H1 (cell line): ENCODE data around the gene HEATR5A. TPM values are rescaled to one million over a fixed set of nuclear protein-coding genes. Genes with fewer than 3 reads are reported as not detected.

Experiments used
- CTCF ChIA-PET: fragments of 300-600 bp; sonication (Branson Sonifier 250); formaldehyde crosslinking; loops from one replicate; lab custom pipeline; 2021; ENCODE audit not compliant: partially characterized antibody; lab: Charles Lee
- POLR2A ChIA-PET: fragments of 300-600 bp; sonication (Branson Sonifier 250); formaldehyde crosslinking; loops from one replicate; lab custom pipeline; 2021; ENCODE audit warnings: inconsistent platforms; ENCODE audit not compliant: partially characterized antibody; lab: Charles Lee
- DNase-seq, 2 experiments: peaks; one replicate each; pipeline versions ENCODE4 v3.0.0 to v3.0.0-alpha.2; 2010 to 2022; ENCODE audit warnings: low spot score in 2 of 2, low read depth in 1 of 2, mixed read lengths in 1 of 2
- FAIRE-seq: peaks from 2 replicates; lab custom pipeline; 2011; peaks lifted over from hg19 to GRCh38; lab: Jason Lieb, UNC
- H2AFZ ChIP-seq: 2 replicates; pipeline ENCODE4 v1.8.1; 2012; ENCODE audit warnings: low read length, inconsistent platforms
- H2AK5ac ChIP-seq: 2 replicates; pipeline ENCODE4 v1.6.1; 2013; ENCODE audit warnings: low read depth, low read length
- H2BK120ac ChIP-seq: replicated peaks from 2 replicates; pipeline ENCODE3; 2013; ENCODE audit warnings: low read depth, low read length, inconsistent platforms
- H2BK12ac ChIP-seq: 2 replicates; pipeline ENCODE4 v1.6.1; 2013; ENCODE audit warnings: low read depth, low read length
- H2BK15ac ChIP-seq: 2 replicates; pipeline ENCODE4 v1.6.1; 2013; ENCODE audit warnings: low read length
- H2BK20ac ChIP-seq: 2 replicates; pipeline ENCODE4 v1.6.1; 2013; ENCODE audit warnings: low read length
- H2BK5ac ChIP-seq: 2 replicates; pipeline ENCODE4 v1.6.1; 2013; ENCODE audit warnings: low read depth, low read length
- H3K14ac ChIP-seq: 2 replicates; pipeline ENCODE4 v1.6.1; 2013; ENCODE audit warnings: inconsistent platforms; ENCODE audit not compliant: insufficient read length
- H3K18ac ChIP-seq: 2 replicates; pipeline ENCODE4 v1.6.1; 2013; ENCODE audit warnings: low read length; ENCODE audit errors: extremely low read depth
- H3K23ac ChIP-seq: 2 replicates; pipeline ENCODE4 v1.6.1; 2013; ENCODE audit warnings: inconsistent platforms; ENCODE audit not compliant: insufficient read length
- H3K23me2 ChIP-seq: 2 replicates; pipeline ENCODE4 v1.6.1; 2013; ENCODE audit warnings: low read depth, low read length
- H3K27ac ChIP-seq: 2 replicates; pipeline ENCODE4 v1.6.1; 2011; ENCODE audit warnings: low read depth, low read length, inconsistent platforms
- H3K27me3 ChIP-seq, 4 experiments: replicated peaks in 1 of 4; 1 replicate in 1 of 4; 2 replicates in 3 of 4; pipeline versions ENCODE4 v1.6.1 to v1.8.1; 2011 to 2013; ENCODE audit warnings: low read length in 3 of 4, mild to moderate bottlenecking in 3 of 4, inconsistent platforms in 2 of 4, mixed read lengths in 2 of 4, moderate library complexity in 1 of 4; ENCODE audit not compliant: control insufficient read depth in 3 of 4, insufficient read depth in 3 of 4; ENCODE audit errors: extremely low read depth in 1 of 4
- H3K36me3 ChIP-seq, 4 experiments: 2 replicates each; pipeline versions ENCODE4 v1.6.1 to v1.8.1; 2011 to 2013; ENCODE audit warnings: mild to moderate bottlenecking in 4 of 4, low read length in 3 of 4, moderate library complexity in 2 of 4, control low read depth in 1 of 4, inconsistent platforms in 1 of 4; ENCODE audit not compliant: insufficient read depth in 4 of 4, control insufficient read depth in 2 of 4
- H3K4ac ChIP-seq: replicated peaks from 2 replicates; pipeline ENCODE3; 2013; ENCODE audit warnings: low read length, low read depth, mixed read lengths, inconsistent platforms; ENCODE audit not compliant: insufficient read length
- H3K4me1 ChIP-seq, 4 experiments: replicated peaks in 1 of 4; 1 replicate in 1 of 4; 2 replicates in 3 of 4; pipeline versions ENCODE4 v1.6.1 to v1.8.1; 2011 to 2013; ENCODE audit warnings: low read length in 3 of 4, inconsistent platforms in 2 of 4, mixed read lengths in 1 of 4; ENCODE audit not compliant: insufficient read depth in 4 of 4, control insufficient read depth in 3 of 4
- H3K4me2 ChIP-seq, 2 experiments: 2 replicates each; pipeline versions ENCODE4 v1.6.1 to v1.8.1; 2011 to 2013; ENCODE audit warnings: low read depth in 2 of 2, low read length in 2 of 2, control low read depth in 1 of 2, inconsistent platforms in 1 of 2, mild to moderate bottlenecking in 1 of 2; ENCODE audit not compliant: insufficient read depth in 1 of 2
- H3K4me3 ChIP-seq, 4 experiments: fragments of 200-600, 300-600 bp in 1 of 4; sonication (generic), shearing (Covaris generic), sonication (Bioruptor Twin) in 1 of 4; 2 replicates each; pipeline versions ENCODE4 v1.5.1 to v1.8.1; 2011 to 2016; ENCODE audit warnings: low read length in 4 of 4, low read depth in 3 of 4, control low read depth in 2 of 4, inconsistent platforms in 2 of 4, mild to moderate bottlenecking in 2 of 4, mixed read lengths in 1 of 4, moderate library complexity in 1 of 4; ENCODE audit not compliant: insufficient read depth in 2 of 4; ENCODE audit errors: extremely low read depth in 1 of 4
- H3K56ac ChIP-seq: replicated peaks from 2 replicates; pipeline ENCODE3; 2013; ENCODE audit warnings: low read depth, mild to moderate bottlenecking, mixed read lengths, low read length, inconsistent platforms; ENCODE audit not compliant: insufficient read length
- H3K79me1 ChIP-seq: 2 replicates; pipeline ENCODE4 v1.6.1; 2013; ENCODE audit warnings: low read depth, low read length, control low read depth
- H3K79me2 ChIP-seq, 2 experiments: 2 replicates each; pipeline versions ENCODE4 v1.6.1 to v1.8.1; 2012 to 2013; ENCODE audit warnings: low read length in 2 of 2, mild to moderate bottlenecking in 2 of 2, inconsistent platforms in 1 of 2; ENCODE audit not compliant: insufficient read depth in 2 of 2, control insufficient read depth in 1 of 2
- H3K9ac ChIP-seq, 4 experiments: replicated peaks in 1 of 4; 1 replicate in 1 of 4; 2 replicates in 3 of 4; pipeline versions ENCODE4 v1.6.1 to v1.8.1; 2011 to 2013; ENCODE audit warnings: low read depth in 3 of 4, low read length in 3 of 4, control low read depth in 2 of 4, mild to moderate bottlenecking in 2 of 4, moderate library complexity in 2 of 4, inconsistent platforms in 1 of 4; ENCODE audit errors: extremely low read depth in 1 of 4
- H3K9me3 ChIP-seq, 2 experiments: 2 replicates each; pipeline versions ENCODE4 v1.6.1 to v1.8.1; 2012 to 2013; ENCODE audit warnings: mild to moderate bottlenecking in 2 of 2, moderate library complexity in 2 of 2, control low read depth in 1 of 2, inconsistent platforms in 1 of 2, low read depth in 1 of 2, low read length in 1 of 2, mixed read lengths in 1 of 2; ENCODE audit not compliant: insufficient read depth in 2 of 2
- H4K20me1 ChIP-seq, 2 experiments: replicated peaks in 1 of 2; 2 replicates each; pipeline versions ENCODE3 to v1.8.1; 2011 to 2013; ENCODE audit warnings: inconsistent platforms in 2 of 2, low read length in 2 of 2, mild to moderate bottlenecking in 1 of 2; ENCODE audit not compliant: insufficient read depth in 2 of 2, control insufficient read depth in 1 of 2
- H4K5ac ChIP-seq: 2 replicates; pipeline ENCODE4 v1.6.1; 2013; ENCODE audit warnings: low read length, low read depth, mixed read lengths, inconsistent platforms; ENCODE audit not compliant: insufficient read length
- H4K8ac ChIP-seq: 2 replicates; pipeline ENCODE4 v1.8.0; 2013; ENCODE audit warnings: mild to moderate bottlenecking, moderate library complexity, low read length, inconsistent platforms; ENCODE audit not compliant: insufficient read depth; ENCODE audit errors: extremely low read depth
- H4K91ac ChIP-seq: replicated peaks from 2 replicates; pipeline ENCODE3; 2013; ENCODE audit warnings: low read length, mixed read lengths, inconsistent platforms; ENCODE audit not compliant: insufficient read length
- ASH2L ChIP-seq: fragments of 200-600, 300-600 bp; sonication (generic); IDR thresholded peaks from one replicate; pipeline ENCODE4 v1.7.1; 2017; ENCODE audit warnings: low read length
- BRCA1 ChIP-seq: IDR thresholded peaks from 2 replicates; pipeline ENCODE4 v1.6.1; 2012; ENCODE audit warnings: low read depth, low read length, improper control_type of control experiment
- CBX8 ChIP-seq: fragments of 300-800, 300-1000 bp; sonication (generic); IDR thresholded peaks from 2 replicates; pipeline ENCODE4 v1.7.1; 2016; ENCODE audit warnings: low read depth, low read length, borderline replicate concordance
- CEBPB ChIP-seq: IDR thresholded peaks from 2 replicates; pipeline ENCODE4 v1.6.1; 2012; ENCODE audit warnings: low read depth, low read length
- CREB1 ChIP-seq: IDR thresholded peaks from 2 replicates; pipeline ENCODE4 v1.6.1; 2012; ENCODE audit warnings: inconsistent platforms
- GABPA ChIP-seq: IDR thresholded peaks from 2 replicates; pipeline ENCODE4 v1.6.1; 2011; ENCODE audit warnings: mild to moderate bottlenecking, low read length, moderate library complexity, borderline replicate concordance; ENCODE audit not compliant: insufficient read depth
- HDAC2 ChIP-seq, 2 experiments: fragments of 300-600 bp in 1 of 2; sonication (generic) in 1 of 2; IDR thresholded peaks; 2 replicates each; pipeline ENCODE4 v1.6.1; 2011 to 2012; ENCODE audit warnings: low read depth in 2 of 2, low read length in 2 of 2, mild to moderate bottlenecking in 2 of 2, moderate library complexity in 2 of 2, borderline replicate concordance in 1 of 2, inconsistent platforms in 1 of 2
- POLR2AphosphoS5 ChIP-seq: IDR thresholded peaks from 2 replicates; pipeline ENCODE4 v1.6.1; 2011; ENCODE audit warnings: low read depth, low read length
- TCF12 ChIP-seq: IDR thresholded peaks from 2 replicates; pipeline ENCODE4 v1.6.1; 2011; ENCODE audit warnings: low read depth, mild to moderate bottlenecking, low read length
- WGBS, 2 experiments: shearing (Covaris generic) in 1 of 2; methylation state at CpG; one replicate each; pipeline versions ENCODE4 v1.1.6 to v1.1.7; 2013 to 2015; ENCODE audit warnings: low lambda C conversion rate in 2 of 2, mixed read lengths in 2 of 2, inconsistent platforms in 1 of 2, low coverage in 1 of 2, missing lambda C conversion rate in 1 of 2; ENCODE audit not compliant: insufficient replicate concordance in 2 of 2, insufficient coverage in 1 of 2, insufficient read length in 1 of 2; ENCODE audit errors: extremely low coverage in 1 of 2, missing lambda C conversion rate in 1 of 2; 5-methylcytosine and 5-hydroxymethylcytosine counted together
- polyA plus RNA-seq, 7 experiments: library from polyadenylated mRNA; depleted of rRNA in 3 of 7; stranded (reverse) in 5 of 7; unstranded in 2 of 7; fragments of >200 nt in 5 of 7; fragments of 200-250 nt in 2 of 7; gene quantifications; 1 replicate in 5 of 7; 2 replicates in 1 of 7; 4 replicates in 1 of 7; pipeline versions ENCODE4 v1.2.1 to v1.2.3, GENCODE V29; 2011 to 2013; ENCODE audit warnings: missing spikeins in 2 of 7, mixed read lengths in 2 of 7
- total RNA-seq: library from RNA; stranded (reverse); fragmentation: NEBNext Ultra II Directional; extraction: Animal tissue kit (Norgen Biotek cat#: 25700); gene quantifications from 2 replicates; pipeline ENCODE4 v1.2.1, GENCODE V29; 2021

The HEATR5A gene
- total and polyA plus RNA-seq, 2 of the 8 experiments (the other 6 are each of a cell fraction or from before 2014, with no cell fraction given) = 9.0 to 36.2 TPM

- Histone ChIP-seq H4K8ac (no peak overlapping the region), H4K20me1 (no peaks in the 10 kb centered on the region), H4K91ac (peak overlapping the region; percentile 54), H3K79me2 (no peaks in the 10 kb centered on the region), H2AK5ac (no peak overlapping the region), H3K27ac (no peak overlapping the region), H2AFZ (no peak overlapping the region), H2BK20ac (no peak overlapping the region), H4K5ac (no peak overlapping the region), H3K23ac (no peak overlapping the region), H3K4me1 (peaks cover 0 to 13% (median 2%) of the 10 kb centered on the region in 4 experiments; a peak in 2 of 7 replicates), H3K27me3 (no peaks in the 10 kb centered on the region), H2BK15ac (no peak overlapping the region), H3K4ac (no peak overlapping the region), H3K79me1 (no peaks in the 10 kb centered on the region), H3K4me2 (no peak overlapping the region), H3K56ac (no peak overlapping the region), H3K23me2 (no peaks in the 10 kb centered on the region), H3K9me3 (no peaks in the 10 kb centered on the region), H3K14ac (no peak overlapping the region), H3K18ac (no peak overlapping the region), H2BK120ac (peak overlapping the region; percentile 92), H3K36me3 (no peaks in the 10 kb centered on the region), H3K4me3 (no peak overlapping the region), H2BK5ac (peak overlapping the region; percentile 67; the same call in 1 of the 2 replicates), H3K9ac (no peak overlapping the region), H2BK12ac (no peak overlapping the region)
- 75% methylated on average over 7 of the region's 7 CpGs; no CpG with 5 or more reads in 1 of the 2 experiments for WGBS, 2 experiments
- DNase-seq = no peak
- POLR2A ChIA-PET = interaction anchor here (1.9 kb wide), 1 partner anchor 268 kb away, joined by 7 read pairs; the partner anchor contains the start of gene STRN3
- no peak for FAIRE-seq
- CTCF ChIA-PET = interaction anchor here (0.9 kb wide), 1 partner anchor 87 kb away, joined by 4 read pairs; the partner anchor contains the start of gene HECTD1
- TF ChIP-seq CREB1 = no peak
- TF ChIP-seq CBX8 = no peak
- TF ChIP-seq TCF12 = no peak
- no peak for TF ChIP-seq POLR2AphosphoS5
- TF ChIP-seq BRCA1 = no peak
- TF ChIP-seq ASH2L = no peak
- no peak for TF ChIP-seq CEBPB
- TF ChIP-seq HDAC2 (IDR thresholded peaks at IDR 0.05; ENCODE audit: borderline replicate concordance in 1 of 2, low read depth in 2 of 2, low read length in 2 of 2) = no peak
- TF ChIP-seq GABPA = no peak
Observed at GRCh38 chr14:31294746-31295405, 125.5 kb downstream of the HEATR5A start.
